ENCODE data around the gene PODXL2.
"Not testable (repeated sequence)": the region's sequence is repeated elsewhere in the genome, so short reads cannot be mapped to it uniquely, and the experiment has no call there.

PODXL2 gene

GRCh38 chr3:127694467-127695215 is 65.7 kb downstream of the PODXL2 start:
- H3K27ac ChIP-seq (ENCODE audit: low read depth, low read length) = no peak overlapping the region
- H3K36me3 ChIP-seq (ENCODE audit: control insufficient read depth, insufficient read depth, low read length) = no peaks in the 10 kb centered on the region
- H3K9ac ChIP-seq (ENCODE audit: low read depth, low read length) = no peak overlapping the region

DNA sequence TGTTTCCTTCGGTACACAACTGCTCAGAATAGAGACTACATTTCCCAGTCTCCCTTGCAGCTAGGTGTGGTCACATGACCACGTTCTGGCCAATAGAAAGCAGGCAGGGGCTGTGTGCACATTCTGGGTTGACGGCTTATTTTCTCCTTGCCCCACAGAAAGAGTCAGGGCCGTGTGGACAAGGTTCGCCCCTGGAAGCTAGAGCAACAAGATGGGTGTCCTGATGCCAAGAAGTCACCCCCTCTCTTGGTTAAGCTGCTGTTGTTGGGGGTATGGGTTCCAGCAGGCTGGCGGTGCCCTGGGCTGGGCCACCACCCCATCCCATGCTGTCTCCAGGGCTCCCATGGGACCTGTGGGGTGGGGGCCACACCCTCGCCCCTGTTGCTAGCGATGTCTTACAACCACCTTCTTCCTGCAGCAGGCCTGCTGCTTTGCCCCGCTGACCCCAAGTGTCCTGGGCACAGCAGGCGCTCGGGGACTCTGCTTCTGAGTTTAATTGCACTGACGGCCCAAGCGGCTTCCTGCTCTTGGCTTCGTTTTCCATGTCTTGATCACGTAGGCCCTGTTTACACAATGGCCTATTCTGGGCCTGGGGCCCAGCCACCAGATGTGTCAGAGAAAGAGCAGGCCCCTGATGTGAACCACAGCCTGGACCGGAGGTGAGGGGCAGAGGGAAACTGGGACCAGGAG is 68.7 kb downstream of the PODXL2 start:
- H3K9me3 ChIP-seq (ENCODE audit: control insufficient read depth, insufficient read depth, low read length) = no peaks in the 10 kb centered on the region
- H3K4me3 ChIP-seq (ENCODE audit: low read depth, low read length) = no peak overlapping the region
- H3K27me3 ChIP-seq (ENCODE audit: control insufficient read depth, insufficient read depth, low read length) = no peaks in the 10 kb centered on the region
- no peaks in the 10 kb centered on the region for H3K36me3 ChIP-seq (ENCODE audit: control insufficient read depth, insufficient read depth, low read length)
- H3K4me1 ChIP-seq (ENCODE audit: control insufficient read depth, insufficient read depth, low read length) = no peaks in the 10 kb centered on the region
- H3K27ac ChIP-seq (ENCODE audit: low read depth, low read length) = no peak overlapping the region
- H3K9ac ChIP-seq (ENCODE audit: low read depth, low read length) = no peak overlapping the region

More at GRCh38 chr3:127694467-127695215, 65.7 kb downstream of the PODXL2 start:
- peaks cover 10% of the 10 kb centered on the region for H3K4me1 ChIP-seq (ENCODE audit: control insufficient read depth, insufficient read depth, low read length)
- H3K9me3 ChIP-seq (ENCODE audit: control insufficient read depth, insufficient read depth, low read length) = no peaks in the 10 kb centered on the region
- H3K27me3 ChIP-seq (ENCODE audit: control insufficient read depth, insufficient read depth, low read length) = no peaks in the 10 kb centered on the region
- no peak overlapping the region for H3K4me3 ChIP-seq (ENCODE audit: low read depth, low read length)

DNA sequence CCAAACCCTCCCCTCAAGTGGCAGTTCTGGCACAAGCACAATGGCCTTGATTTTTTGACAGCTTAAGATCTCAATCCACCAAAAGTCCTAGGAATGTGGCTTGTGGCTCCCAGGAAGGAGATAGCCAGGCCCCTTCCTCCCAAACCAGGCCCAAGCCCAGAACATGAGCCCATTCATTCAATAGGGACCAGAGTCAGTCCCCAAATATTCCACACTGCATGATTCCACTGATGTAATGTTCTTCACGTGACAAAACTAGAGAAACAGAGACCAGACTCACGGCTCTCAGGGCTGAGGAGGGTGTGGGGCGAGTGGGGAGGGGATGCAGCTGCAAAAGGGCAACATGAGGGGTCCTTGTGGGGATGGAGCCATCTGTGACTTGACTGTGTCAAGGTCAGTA is 69.3 kb downstream of the PODXL2 start:
- Histone ChIP-seq H3K4me3 (ENCODE audit: low read depth, low read length) (no peak overlapping the region), H3K27me3 (ENCODE audit: control insufficient read depth, insufficient read depth, low read length) (no peaks in the 10 kb centered on the region), H3K9ac (ENCODE audit: low read depth, low read length) (no peak overlapping the region), H3K36me3 (ENCODE audit: control insufficient read depth, insufficient read depth, low read length) (no peaks in the 10 kb centered on the region), H3K9me3 (ENCODE audit: control insufficient read depth, insufficient read depth, low read length) (no peaks in the 10 kb centered on the region), H3K27ac (ENCODE audit: low read depth, low read length) (no peak overlapping the region), H3K4me1 (ENCODE audit: control insufficient read depth, insufficient read depth, low read length) (peaks cover 3% of the 10 kb centered on the region; the same call in 1 of the 2 replicates)

- H3K4me1 ChIP-seq (ENCODE audit: control insufficient read depth, insufficient read depth, low read length) = peaks cover 3% of the 10 kb centered on the region; the same call in 1 of the 2 replicates
- no peaks in the 10 kb centered on the region for H3K36me3 ChIP-seq (ENCODE audit: control insufficient read depth, insufficient read depth, low read length)
- H3K9ac ChIP-seq (ENCODE audit: low read depth, low read length) = no peak overlapping the region
- H3K9me3 ChIP-seq (ENCODE audit: control insufficient read depth, insufficient read depth, low read length) = no peaks in the 10 kb centered on the region
- no peak overlapping the region for H3K27ac ChIP-seq (ENCODE audit: low read depth, low read length)
- H3K4me3 ChIP-seq (ENCODE audit: low read depth, low read length) = no peak overlapping the region
- no peaks in the 10 kb centered on the region for H3K27me3 ChIP-seq (ENCODE audit: control insufficient read depth, insufficient read depth, low read length)
Measured at GRCh38 chr3:127698691-127699415, 69.9 kb downstream of the PODXL2 start.

DNA sequence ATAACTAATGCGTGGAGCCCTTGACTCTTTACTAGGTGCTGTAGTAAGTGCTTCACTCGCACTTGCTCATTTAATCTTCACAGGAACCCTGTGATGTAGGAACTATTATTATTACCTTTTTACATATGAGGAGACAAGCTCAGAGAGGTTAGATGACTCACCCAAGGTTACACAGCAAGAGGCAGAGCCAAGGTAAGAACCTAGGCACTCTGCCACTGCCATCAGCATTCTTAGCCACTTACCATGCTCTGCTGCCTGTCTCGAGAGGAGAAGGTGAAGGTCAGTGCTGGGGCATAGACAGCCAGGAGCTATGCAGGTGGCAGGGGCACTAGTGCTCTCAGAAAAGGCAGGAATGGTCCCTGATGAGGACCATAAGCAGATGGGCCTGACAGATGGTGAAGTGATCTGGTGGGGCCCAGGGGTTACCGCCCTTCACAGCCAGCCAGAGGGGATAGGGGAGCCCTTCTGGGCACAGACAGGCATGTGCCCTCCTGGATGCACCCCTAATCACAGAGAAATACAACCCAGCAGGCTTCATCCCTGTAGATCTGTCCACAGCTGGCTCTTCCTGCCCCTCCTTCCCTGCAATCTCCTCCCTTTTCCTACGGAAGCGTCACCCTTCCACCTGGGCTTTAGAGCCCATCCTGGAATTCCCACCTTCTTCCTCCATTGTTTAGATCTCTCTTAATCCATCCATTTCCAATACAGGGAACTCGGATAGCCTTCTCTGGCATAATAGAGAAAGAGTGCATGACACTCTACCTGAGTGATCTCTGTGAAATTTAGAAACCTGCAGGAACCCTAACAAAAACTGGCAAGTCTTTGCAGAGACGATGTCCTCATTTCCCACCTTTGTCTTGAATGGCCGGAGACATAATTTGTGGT is 70.7 kb downstream of the PODXL2 start:
- H3K9me3 ChIP-seq (ENCODE audit: control insufficient read depth, insufficient read depth, low read length) = no peaks in the 10 kb centered on the region
- H3K9ac ChIP-seq (ENCODE audit: low read depth, low read length) = no peak overlapping the region
- no peak overlapping the region for H3K4me3 ChIP-seq (ENCODE audit: low read depth, low read length)
- H3K36me3 ChIP-seq (ENCODE audit: control insufficient read depth, insufficient read depth, low read length) = no peaks in the 10 kb centered on the region
- peaks cover 3% of the 10 kb centered on the region; the same call in 1 of the 2 replicates for H3K4me1 ChIP-seq (ENCODE audit: control insufficient read depth, insufficient read depth, low read length)
- no peak overlapping the region for H3K27ac ChIP-seq (ENCODE audit: low read depth, low read length)
- H3K27me3 ChIP-seq (ENCODE audit: control insufficient read depth, insufficient read depth, low read length) = no peaks in the 10 kb centered on the region

- H3K27ac ChIP-seq (ENCODE audit: low read depth, low read length) = no peak overlapping the region
- no peak overlapping the region for H3K4me3 ChIP-seq (ENCODE audit: low read depth, low read length)
- H3K27me3 ChIP-seq (ENCODE audit: control insufficient read depth, insufficient read depth, low read length) = no peaks in the 10 kb centered on the region
- H3K9ac ChIP-seq (ENCODE audit: low read depth, low read length) = no peak overlapping the region
- peaks cover 3% of the 10 kb centered on the region; the same call in 1 of the 2 replicates for H3K4me1 ChIP-seq (ENCODE audit: control insufficient read depth, insufficient read depth, low read length)
- H3K36me3 ChIP-seq (ENCODE audit: control insufficient read depth, insufficient read depth, low read length) = no peaks in the 10 kb centered on the region
- no peaks in the 10 kb centered on the region for H3K9me3 ChIP-seq (ENCODE audit: control insufficient read depth, insufficient read depth, low read length)
Measured at GRCh38 chr3:127700406-127700805, 71.4 kb downstream of the PODXL2 start.

DNA sequence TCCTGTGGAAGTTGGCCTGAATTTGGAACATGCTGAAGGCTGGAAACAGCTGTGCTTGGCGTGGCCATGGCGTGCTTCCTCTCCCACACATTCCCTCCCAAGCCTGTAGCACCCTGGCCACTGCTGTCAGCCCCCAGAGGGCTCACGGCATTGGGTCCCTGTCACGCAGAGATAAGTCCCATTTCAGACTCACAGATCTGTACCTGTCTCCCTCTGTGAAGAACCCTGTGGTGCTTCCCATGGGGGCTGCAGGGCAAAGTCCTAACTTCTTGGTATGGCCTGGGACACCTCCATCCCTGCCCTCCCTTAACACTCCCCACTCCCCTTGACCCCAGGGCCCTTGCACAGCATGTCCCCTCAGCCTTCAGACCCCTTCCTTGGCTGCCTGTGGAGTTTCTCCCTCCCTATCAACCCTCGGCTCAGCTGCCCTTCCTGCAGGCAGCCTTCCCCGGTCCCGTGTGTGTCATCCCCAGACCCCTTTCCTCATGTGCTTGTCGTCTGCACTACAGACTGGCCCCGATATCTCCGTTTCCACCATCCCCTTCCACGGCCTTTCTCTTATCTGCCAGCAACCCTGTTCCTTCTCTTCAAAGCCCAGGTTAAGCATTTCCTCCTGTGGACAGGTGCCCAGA is 72.4 kb downstream of the PODXL2 start:
- Histone ChIP-seq H3K4me1 (ENCODE audit: control insufficient read depth, insufficient read depth, low read length) (peaks cover 3% of the 10 kb centered on the region; the same call in 1 of the 2 replicates), H3K4me3 (ENCODE audit: low read depth, low read length) (no peak overlapping the region), H3K27ac (ENCODE audit: low read depth, low read length) (no peak overlapping the region), H3K27me3 (ENCODE audit: control insufficient read depth, insufficient read depth, low read length) (no peaks in the 10 kb centered on the region), H3K36me3 (ENCODE audit: control insufficient read depth, insufficient read depth, low read length) (no peaks in the 10 kb centered on the region), H3K9ac (ENCODE audit: low read depth, low read length) (no peak overlapping the region), H3K9me3 (ENCODE audit: control insufficient read depth, insufficient read depth, low read length) (no peaks in the 10 kb centered on the region)

DNA sequence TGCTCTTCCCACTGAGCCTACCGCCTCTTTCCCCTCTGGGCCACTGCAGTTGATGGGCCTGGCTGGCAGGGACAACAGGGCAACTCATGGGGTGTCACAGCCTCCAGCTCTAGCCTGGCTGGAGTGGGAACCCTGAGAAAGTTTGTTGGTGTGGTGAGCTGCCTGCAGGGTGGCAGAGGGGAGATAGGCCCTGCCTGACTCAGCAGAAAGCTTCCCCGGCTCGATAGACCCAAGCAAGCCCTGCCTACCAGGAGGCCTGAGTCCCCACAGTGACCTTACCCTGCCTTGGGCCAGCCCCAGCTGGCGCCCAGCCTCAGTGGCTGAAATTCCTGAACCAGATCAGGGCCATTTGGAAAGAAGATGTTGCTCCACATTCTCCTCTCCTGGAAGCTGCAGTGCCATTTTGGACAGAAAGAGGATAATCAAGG is 73.2 kb downstream of the PODXL2 start:
- Histone ChIP-seq H3K36me3 (ENCODE audit: control insufficient read depth, insufficient read depth, low read length) (no peaks in the 10 kb centered on the region), H3K4me3 (ENCODE audit: low read depth, low read length) (no peak overlapping the region), H3K9ac (ENCODE audit: low read depth, low read length) (no peak overlapping the region), H3K27me3 (ENCODE audit: control insufficient read depth, insufficient read depth, low read length) (no peaks in the 10 kb centered on the region), H3K4me1 (ENCODE audit: control insufficient read depth, insufficient read depth, low read length) (peaks cover 3% of the 10 kb centered on the region; the same call in 1 of the 2 replicates), H3K27ac (ENCODE audit: low read depth, low read length) (no peak overlapping the region), H3K9me3 (ENCODE audit: control insufficient read depth, insufficient read depth, low read length) (no peaks in the 10 kb centered on the region)

- H3K27me3 ChIP-seq (ENCODE audit: control insufficient read depth, insufficient read depth, low read length); H3K4me3 ChIP-seq (ENCODE audit: low read depth, low read length); H3K27ac ChIP-seq (ENCODE audit: low read depth, low read length); H3K36me3 ChIP-seq (ENCODE audit: control insufficient read depth, insufficient read depth, low read length); H3K9ac ChIP-seq (ENCODE audit: low read depth, low read length); H3K9me3 ChIP-seq (ENCODE audit: control insufficient read depth, insufficient read depth, low read length): not testable (repeated sequence)
- peaks cover 11% of the 10 kb centered on the region for H3K4me1 ChIP-seq (ENCODE audit: control insufficient read depth, insufficient read depth, low read length)
Measured at GRCh38 chr3:127704840-127705239, 75.9 kb downstream of the PODXL2 start.

- Histone ChIP-seq H3K4me3 (ENCODE audit: low read depth, low read length) (no peak overlapping the region), H3K27ac (ENCODE audit: low read depth, low read length) (no peak overlapping the region), H3K9ac (ENCODE audit: low read depth, low read length) (no peak overlapping the region), H3K27me3 (ENCODE audit: control insufficient read depth, insufficient read depth, low read length) (no peaks in the 10 kb centered on the region), H3K4me1 (ENCODE audit: control insufficient read depth, insufficient read depth, low read length) (peaks cover 17% of the 10 kb centered on the region), H3K36me3 (ENCODE audit: control insufficient read depth, insufficient read depth, low read length) (no peaks in the 10 kb centered on the region), H3K9me3 (ENCODE audit: control insufficient read depth, insufficient read depth, low read length) (no peaks in the 10 kb centered on the region)
Measured at GRCh38 chr3:127706312-127706711, 77.3 kb downstream of the PODXL2 start.
